K562 (cell line): Measurements from ENCODE around the gene SSBP2. TPM values are rescaled to one million over a fixed set of nuclear protein-coding genes. Genes with fewer than 3 reads are reported as not detected.

ENCODE experiments used
- BRF2 ChIP-seq: IDR thresholded peaks from 3 replicates; pipeline ENCODE4 v1.6.1; 2011; ENCODE audit warnings: borderline replicate concordance, mild to moderate bottlenecking; ENCODE audit not compliant: insufficient read length, insufficient read depth
- CHCHD3 ChIP-seq: fragments of 250-450 bp; sonication (Bioruptor Pico); IDR thresholded peaks from 2 replicates; pipeline ENCODE4 v2.1.2; 2022; ENCODE audit warnings: mild to moderate bottlenecking
- DPF2 ChIP-seq: fragments of 450-650 bp; IDR thresholded peaks from 2 replicates; pipeline ENCODE4 v1.6.1; 2016
- HNRNPK ChIP-seq: fragments of 200-400 bp; formaldehyde crosslinking; IDR thresholded peaks from one replicate; pipeline ENCODE4 v1.6.1; 2018; ENCODE audit warnings: mild to moderate bottlenecking, low read depth, low read length; ENCODE audit not compliant: poor library complexity, severe bottlenecking
- HNRNPLL ChIP-seq: fragments of 200-400 bp; formaldehyde crosslinking; IDR thresholded peaks from 2 replicates; pipeline ENCODE4 v1.6.1; 2017; ENCODE audit warnings: low read length, low read depth, mild to moderate bottlenecking; ENCODE audit not compliant: poor library complexity, severe bottlenecking
- MYBL2 ChIP-seq, 2 experiments: fragments of 450-650 bp in 1 of 2; sonication (generic) in 1 of 2; formaldehyde crosslinking in 1 of 2; IDR thresholded peaks; 2 replicates each; pipeline versions ENCODE4 v1.6.1 to v1.8.1; 2017 to 2022; ENCODE audit warnings: borderline replicate concordance in 1 of 2, inconsistent platforms in 1 of 2, low read depth in 1 of 2, mild to moderate bottlenecking in 1 of 2, missing genetic modification reagents in 1 of 2, moderate library complexity in 1 of 2
- NFIC ChIP-seq: fragments of 450-650 bp; IDR thresholded peaks from 2 replicates; pipeline ENCODE4 v1.6.1; 2017; ENCODE audit warnings: mild to moderate bottlenecking, inconsistent platforms
- PML ChIP-seq: IDR thresholded peaks from 2 replicates; pipeline ENCODE4 v1.6.1; 2012; ENCODE audit warnings: low read length, inconsistent platforms
- RBM17 ChIP-seq: fragments of 200-400 bp; formaldehyde crosslinking; IDR thresholded peaks from 2 replicates; pipeline ENCODE4 v1.6.1; 2017; ENCODE audit warnings: low read depth, mild to moderate bottlenecking, low read length, borderline replicate concordance
- RREB1 ChIP-seq: fragments of 250-450 bp; sonication (Bioruptor Pico); IDR thresholded peaks from 2 replicates; pipeline ENCODE4 v1.4.0; 2020
- SAFB2 ChIP-seq: fragments of 200-400 bp; formaldehyde crosslinking; IDR thresholded peaks from 2 replicates; pipeline ENCODE4 v1.6.1; 2018; ENCODE audit warnings: borderline replicate concordance, low read length, low read depth, moderate library complexity; ENCODE audit not compliant: severe bottlenecking
- SMAD4 ChIP-seq: fragments of 250-450 bp; sonication (Bioruptor Pico); conservative IDR thresholded peaks from 2 replicates; pipeline ENCODE4 v1.8.0; 2021; ENCODE audit warnings: inconsistent platforms, mild to moderate bottlenecking, moderate library complexity
- SNRNP70 ChIP-seq: fragments of 200-400 bp; formaldehyde crosslinking; optimal IDR thresholded peaks from 2 replicates; pipeline ENCODE3; 2017; ENCODE audit warnings: low read depth, low read length
- TCF7 ChIP-seq: sonication (generic); IDR thresholded peaks from 2 replicates; pipeline ENCODE4 v1.6.1; 2016; ENCODE audit warnings: antibody characterized with exemption, borderline replicate concordance
- XRCC4 ChIP-seq: IDR thresholded peaks from one replicate; pipeline ENCODE4 v1.6.1; 2011; ENCODE audit not compliant: insufficient read depth, insufficient read length; ENCODE audit errors: extremely low read depth
- ZBTB5 ChIP-seq: fragments of 450-650 bp; IDR thresholded peaks from 2 replicates; pipeline ENCODE4 v1.6.1; 2017; ENCODE audit warnings: antibody characterized with exemption
- ZNF184 ChIP-seq: sonication (generic); formaldehyde crosslinking; IDR thresholded peaks from 2 replicates; pipeline ENCODE4 v1.5.0; 2020; ENCODE audit warnings: missing genetic modification reagents
- ZNF274 ChIP-seq: IDR thresholded peaks from 2 replicates; pipeline ENCODE4 v1.6.1; 2011; ENCODE audit warnings: low read depth, mild to moderate bottlenecking, low read length, moderate library complexity, borderline replicate concordance
- ZNF551 ChIP-seq: fragments of 250-450 bp; sonication (Bioruptor Pico); IDR thresholded peaks from 2 replicates; pipeline ENCODE4 v1.5.0; 2021; ENCODE audit warnings: mild to moderate bottlenecking, moderate library complexity
- ZNF766 ChIP-seq: fragments of 200-800 bp; sonication (Bioruptor generic); conservative IDR thresholded peaks from 2 replicates; pipeline ENCODE4 v1.6.1; 2016; ENCODE audit warnings: missing genetic modification characterization, missing compliant biosample characterization
- polyA plus RNA-seq, 8 experiments: library from polyadenylated mRNA; depleted of rRNA in 4 of 8; stranded (reverse) in 5 of 8; unstranded in 3 of 8; fragments of >200 nt; fragmentation: Nextera tagmentation in 2 of 8; fragmentation: Illumina TruSeq in 1 of 8; extraction: Ambion mirVana in 2 of 8; extraction: Trizol in 1 of 8; gene quantifications; 2 replicates each; pipeline versions ENCODE4 v1.2.1 to v1.2.3, GENCODE V29; 2011 to 2014; ENCODE audit warnings: inconsistent platforms in 1 of 8, missing spikeins in 1 of 8
- total RNA-seq, 7 experiments: library from RNA; depleted of rRNA in 6 of 7; stranded (reverse); fragments of >200 nt in 6 of 7; fragmentation: Illumina TruSeq in 2 of 7; extraction: Trizol in 2 of 7; gene quantifications; 2 replicates each; pipeline versions ENCODE4 v1.2.1 to v1.2.3, GENCODE V29; 2011 to 2021; ENCODE audit warnings: low replicate concordance in 1 of 7

SSBP2 gene
- total and polyA plus RNA-seq, 9 of the 15 experiments (the other 6 are each of a cell fraction or from before 2014, with no cell fraction given), result 22.3 to 133 (median 42.1) TPM

- TF ChIP-seq RREB1 (CRISPR knock-in tag) (no peak), HNRNPK (no peak), BRF2 (no peak), NFIC (peak; percentile 52), XRCC4 (no peak), CHCHD3 (CRISPR knock-in tag) (no peak), SMAD4 (no peak), SNRNP70 (no peak), ZNF184 (no peak), ZBTB5 (no peak), SAFB2 (no peak), ZNF274 (no peak), HNRNPLL (no peak), ZNF766 (CRISPR knock-in tag) (no peak), MYBL2 (IDR thresholded peaks at IDR 0.05; ENCODE audit: low read depth) (no peak), MYBL2 (CRISPR knock-in tag; IDR thresholded peaks at IDR 0.05; ENCODE audit: borderline replicate concordance) (no peak), DPF2 (peak; percentile 81), RBM17 (no peak), TCF7 (no peak), PML (0 out of 2 replicates have a peak, but pooled peaks have one; percentile 36), ZNF551 (no peak)
These were observed 12.5 kb upstream of the SSBP2 start (continued) for GRCh38 chr5:81763294-81763928.
